ENCODE results near the gene SARDH. TPM values are rescaled to one million over a fixed set of nuclear protein-coding genes. Genes with fewer than 3 reads are reported as not detected.

The SARDH gene
- total and polyA plus RNA-seq, 2 of the 13 experiments (the other 11 are each of a cell fraction or from before 2014, with no cell fraction given) = 11.6 to 34.9 TPM

DNA sequence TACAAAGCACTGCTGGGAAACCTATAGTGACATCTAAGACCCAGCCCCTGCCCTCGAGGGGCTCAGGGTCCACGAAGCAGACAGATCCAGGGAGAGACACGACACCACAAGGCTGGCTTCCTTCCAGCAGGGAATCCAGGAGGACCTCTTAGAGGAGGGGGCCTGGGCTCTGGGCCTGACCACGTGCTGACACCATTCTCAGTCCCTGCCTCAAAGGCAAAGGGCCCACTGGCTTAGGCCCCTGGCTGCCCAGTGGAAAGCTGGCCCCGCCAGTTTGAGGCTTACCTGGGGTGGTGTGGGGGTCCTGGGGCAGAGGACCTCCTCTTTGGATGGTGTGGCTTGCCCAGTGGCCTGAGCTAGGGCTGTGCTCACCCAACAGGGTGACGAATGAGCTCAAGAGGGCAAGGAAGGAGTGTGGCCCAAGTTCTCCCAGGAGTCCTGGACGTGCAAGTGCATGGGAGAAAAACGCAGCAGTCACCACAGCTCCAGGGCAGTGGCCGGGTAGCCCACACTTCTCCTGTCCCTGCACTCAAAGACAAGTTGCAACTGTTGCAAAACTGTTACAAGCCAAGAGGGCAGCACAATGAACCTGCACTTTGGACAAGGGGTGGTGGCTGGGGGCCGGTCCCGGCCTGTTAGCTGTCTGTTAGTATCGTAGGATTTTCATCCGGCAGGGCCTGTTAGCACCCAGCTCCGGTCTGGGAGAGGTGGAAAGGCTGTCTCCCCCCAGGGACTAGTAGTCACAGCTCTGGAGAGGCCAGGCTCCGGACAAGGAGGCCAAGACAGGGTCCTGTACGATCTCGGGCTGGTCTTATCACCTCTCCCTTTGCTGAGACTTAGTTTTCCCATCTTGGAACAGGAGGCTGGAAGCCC, 1.5 kb upstream of the SARDH start (continued):
- TF ChIP-seq ZNF546 (CRISPR knock-in tag; conservative IDR thresholded peaks at IDR 0.05) (peak; percentile 87), ZFP36 (IDR thresholded peaks at IDR 0.05; ENCODE audit: borderline replicate concordance, low read depth, low read length, partially characterized antibody) (peak; percentile 59), MAF1 (CRISPR knock-in tag; IDR thresholded peaks at IDR 0.05; ENCODE audit: borderline replicate concordance) (no peak), MEIS2 (CRISPR knock-in tag; IDR thresholded peaks at IDR 0.05) (peak; percentile 70; the same call in 1 of the 2 replicates), CENPX (CRISPR knock-in tag; IDR thresholded peaks at IDR 0.05) (no peak), MXD1 (CRISPR knock-in tag; IDR thresholded peaks at IDR 0.05) (peak; percentile 21; the same call in 1 of the 2 replicates), MBD4 (IDR thresholded peaks at IDR 0.05; ENCODE audit: borderline replicate concordance, low read length) (no peak), TCF7L2 (IDR thresholded peaks at IDR 0.05; ENCODE audit: low read depth, low read length) (no peak), REPIN1 (CRISPR knock-in tag; IDR thresholded peaks at IDR 0.05; ENCODE audit: borderline replicate concordance, low read depth) (peak; percentile 48; the same call in 1 of the 2 replicates), ATF1 (CRISPR knock-in tag; IDR thresholded peaks at IDR 0.05) (no peak), FOXJ3 (CRISPR knock-in tag; IDR thresholded peaks at IDR 0.05; ENCODE audit: borderline replicate concordance) (no peak), NCOA1 (CRISPR knock-in tag; IDR thresholded peaks at IDR 0.05) (no peak), TBX3 (IDR thresholded peaks at IDR 0.05; ENCODE audit: borderline replicate concordance) (no peak; the same call in 1 of the 2 replicates), ARNTL (CRISPR knock-in tag; IDR thresholded peaks at IDR 0.05) (peak; percentile 75), SP1 (IDR thresholded peaks at IDR 0.05) (no peak), SP1 (CRISPR knock-in tag; IDR thresholded peaks at IDR 0.05) (peak; percentile 33; the same call in 1 of the 2 replicates), ZNF883 (CRISPR knock-in tag; IDR thresholded peaks at IDR 0.05; ENCODE audit: not compliant biosample characterization) (peak; percentile 28), ZMYM3 (CRISPR knock-in tag; IDR thresholded peaks at IDR 0.05) (peak; percentile 76; the same call in 1 of the 2 replicates), ZMYM2 (CRISPR knock-in tag; IDR thresholded peaks at IDR 0.05) (peak; percentile 53; the same call in 1 of the 2 replicates), PITX1 (CRISPR knock-in tag; IDR thresholded peaks at IDR 0.05) (no peak; the same call in none of the 2 replicates), ATF5 (CRISPR knock-in tag; IDR thresholded peaks at IDR 0.05; ENCODE audit: low read depth) (no peak; the same call in 1 of the 2 replicates), MIXL1 (CRISPR knock-in tag; IDR thresholded peaks at IDR 0.05) (peak; percentile 71), JDP2 (CRISPR knock-in tag; IDR thresholded peaks at IDR 0.05; ENCODE audit: borderline replicate concordance) (no peak), ZNF121 (CRISPR knock-in tag; IDR thresholded peaks at IDR 0.05) (peak; percentile 54; the same call in 1 of the 2 replicates), ZNF354B (CRISPR knock-in tag; IDR thresholded peaks at IDR 0.05) (no peak), PRMT3 (CRISPR knock-in tag; IDR thresholded peaks at IDR 0.05; ENCODE audit: borderline replicate concordance, low read depth) (peak; percentile 17; the same call in 1 of the 2 replicates), CHCHD3 (CRISPR knock-in tag; IDR thresholded peaks at IDR 0.05) (peak; percentile 47; the same call in 1 of the 2 replicates)
- TF ChIP-seq, protein P1, sequence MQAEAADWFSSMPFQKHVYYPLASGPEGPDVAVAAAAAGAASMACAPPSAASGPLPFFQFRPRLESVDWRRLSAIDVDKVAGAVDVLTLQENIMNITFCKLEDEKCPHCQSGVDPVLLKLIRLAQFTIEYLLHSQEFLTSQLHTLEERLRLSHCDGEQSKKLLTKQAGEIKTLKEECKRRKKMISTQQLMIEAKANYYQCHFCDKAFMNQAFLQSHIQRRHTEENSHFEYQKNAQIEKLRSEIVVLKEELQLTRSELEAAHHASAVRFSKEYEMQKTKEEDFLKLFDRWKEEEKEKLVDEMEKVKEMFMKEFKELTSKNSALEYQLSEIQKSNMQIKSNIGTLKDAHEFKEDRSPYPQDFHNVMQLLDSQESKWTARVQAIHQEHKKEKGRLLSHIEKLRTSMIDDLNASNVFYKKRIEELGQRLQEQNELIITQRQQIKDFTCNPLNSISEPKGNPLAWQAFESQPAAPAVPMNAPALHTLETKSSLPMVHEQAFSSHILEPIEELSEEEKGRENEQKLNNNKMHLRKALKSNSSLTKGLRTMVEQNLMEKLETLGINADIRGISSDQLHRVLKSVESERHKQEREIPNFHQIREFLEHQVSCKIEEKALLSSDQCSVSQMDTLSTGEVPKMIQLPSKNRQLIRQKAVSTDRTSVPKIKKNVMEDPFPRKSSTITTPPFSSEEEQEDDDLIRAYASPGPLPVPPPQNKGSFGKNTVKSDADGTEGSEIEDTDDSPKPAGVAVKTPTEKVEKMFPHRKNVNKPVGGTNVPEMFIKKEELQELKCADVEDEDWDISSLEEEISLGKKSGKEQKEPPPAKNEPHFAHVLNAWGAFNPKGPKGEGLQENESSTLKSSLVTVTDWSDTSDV (CRISPR knock-in tag; IDR thresholded peaks at IDR 0.05) = peak; percentile 81; the same call in 1 of the 2 replicates
